Stomach smooth muscle (tissue), 2 donors: Measurements from ENCODE around the gene ATP8A1.

Experiments
- H3K27ac ChIP-seq: one replicate; pipeline ENCODE4 v1.7.0; 2013; ENCODE audit warnings: mild to moderate bottlenecking, low read length, inconsistent platforms
- H3K27me3 ChIP-seq, 2 donors: one replicate each; pipeline ENCODE4 v1.7.0; 2013; ENCODE audit warnings: low read length in 2 of 2; ENCODE audit not compliant: insufficient read depth in 2 of 2, control insufficient read depth in 1 of 2
- H3K36me3 ChIP-seq, 2 donors: one replicate each; pipeline ENCODE4 v1.7.0; 2013; ENCODE audit warnings: low read length in 2 of 2; ENCODE audit not compliant: control insufficient read depth in 2 of 2, insufficient read depth in 2 of 2
- H3K4me1 ChIP-seq: one replicate; pipeline ENCODE4 v1.7.0; 2013; ENCODE audit warnings: low read length; ENCODE audit not compliant: control insufficient read depth, insufficient read depth
- H3K4me3 ChIP-seq, 2 donors: one replicate each; pipeline ENCODE4 v1.7.0; 2013; ENCODE audit warnings: low read length in 2 of 2
- H3K9ac ChIP-seq, 2 donors: one replicate each; pipeline ENCODE4 v1.7.0; 2013; ENCODE audit warnings: low read length in 2 of 2, mild to moderate bottlenecking in 1 of 2
- H3K9me3 ChIP-seq, 2 donors: one replicate each; pipeline ENCODE4 v1.7.0; 2013; ENCODE audit warnings: low read length in 2 of 2; ENCODE audit not compliant: control insufficient read depth in 2 of 2
- donor health status: healthy.
- donor health status: Pancreatic carcinoma.

ATP8A1 gene

GRCh38 chr4:42573249-42573648 lies 83.7 kb downstream of the ATP8A1 start:
- Histone ChIP-seq H3K36me3 (no peaks in the 10 kb centered on the region), H3K27me3 (no peaks in the 10 kb centered on the region), H3K9me3 (no peaks in the 10 kb centered on the region), H3K9ac (no peak overlapping the region), H3K4me3 (no peak overlapping the region), H3K27ac (no peak overlapping the region), H3K4me1 (peaks cover 8% of the 10 kb centered on the region)

GRCh38 chr4:42570221-42570620 lies 86.7 kb downstream of the ATP8A1 start:
- Histone ChIP-seq H3K27me3 (no peaks in the 10 kb centered on the region), H3K27ac (no peak overlapping the region), H3K9ac (no peak overlapping the region), H3K4me3 (no peak overlapping the region), H3K4me1 (peaks cover 8% of the 10 kb centered on the region), H3K36me3 (no peaks in the 10 kb centered on the region), H3K9me3 (no peaks in the 10 kb centered on the region)

GRCh38 chr4:42568610-42569207 lies 88.2 kb downstream of the ATP8A1 start:
- H3K36me3 ChIP-seq: no peaks in the 10 kb centered on the region
- no peaks in the 10 kb centered on the region for H3K9me3 ChIP-seq
- H3K4me3 ChIP-seq: no peak overlapping the region
- no peaks in the 10 kb centered on the region for H3K27me3 ChIP-seq
- no peak overlapping the region for H3K9ac ChIP-seq
- no peak overlapping the region for H3K27ac ChIP-seq
- peaks cover 8% of the 10 kb centered on the region for H3K4me1 ChIP-seq

GRCh38 chr4:42566835-42567234 lies 90.1 kb downstream of the ATP8A1 start:
- H3K36me3 ChIP-seq: peaks cover 0 to 3% of the 10 kb centered on the region in 2 donors

GRCh38 chr4:42562016-42562415 lies 94.9 kb downstream of the ATP8A1 start:
- no peak overlapping the region for H3K4me3 ChIP-seq
- H3K36me3 ChIP-seq: peaks cover 0 to 5% of the 10 kb centered on the region in 2 donors
- H3K4me1 ChIP-seq: no peaks in the 10 kb centered on the region
- H3K27ac ChIP-seq: no peak overlapping the region
- no peaks in the 10 kb centered on the region for H3K9me3 ChIP-seq
- no peaks in the 10 kb centered on the region for H3K27me3 ChIP-seq
- H3K9ac ChIP-seq: no peak overlapping the region

More at GRCh38 chr4:42566835-42567234, 90.1 kb downstream of the ATP8A1 start:
- no peaks in the 10 kb centered on the region for H3K9me3 ChIP-seq
- H3K4me1 ChIP-seq: peaks cover 8% of the 10 kb centered on the region
- no peak overlapping the region for H3K27ac ChIP-seq
- H3K4me3 ChIP-seq: no peak overlapping the region
- no peaks in the 10 kb centered on the region for H3K27me3 ChIP-seq
- no peak overlapping the region for H3K9ac ChIP-seq

- Histone ChIP-seq H3K4me3 (no peak overlapping the region), H3K27ac (no peak overlapping the region), H3K36me3 (peaks cover 0 to 5% of the 10 kb centered on the region in 2 donors), H3K4me1 (no peaks in the 10 kb centered on the region), H3K27me3 (no peaks in the 10 kb centered on the region), H3K9ac (no peak overlapping the region), H3K9me3 (no peaks in the 10 kb centered on the region)
Measured at GRCh38 chr4:42561031-42561430, 95.9 kb downstream of the ATP8A1 start.

- H3K36me3 ChIP-seq: peaks cover 0 to 5% of the 10 kb centered on the region in 2 donors
- H3K4me3 ChIP-seq: no peak overlapping the region
- H3K27ac ChIP-seq: no peak overlapping the region
- no peaks in the 10 kb centered on the region for H3K9me3 ChIP-seq
- H3K27me3 ChIP-seq: no peaks in the 10 kb centered on the region
- no peaks in the 10 kb centered on the region for H3K4me1 ChIP-seq
- no peak overlapping the region for H3K9ac ChIP-seq
Measured at GRCh38 chr4:42560467-42560861, 96.4 kb downstream of the ATP8A1 start.

GRCh38 chr4:42558156-42558555 lies 98.7 kb downstream of the ATP8A1 start:
- Histone ChIP-seq H3K27me3 (no peaks in the 10 kb centered on the region), H3K36me3 (peaks cover 0 to 5% of the 10 kb centered on the region in 2 donors), H3K27ac (no peak overlapping the region), H3K4me1 (no peaks in the 10 kb centered on the region), H3K9ac (no peak overlapping the region), H3K4me3 (no peak overlapping the region), H3K9me3 (no peaks in the 10 kb centered on the region)

- H3K27ac ChIP-seq: no peak overlapping the region
- H3K9ac ChIP-seq: no peak overlapping the region
- no peak overlapping the region for H3K4me3 ChIP-seq
- no peaks in the 10 kb centered on the region for H3K36me3 ChIP-seq
- H3K27me3 ChIP-seq: no peaks in the 10 kb centered on the region
- H3K9me3 ChIP-seq: no peaks in the 10 kb centered on the region
- no peaks in the 10 kb centered on the region for H3K4me1 ChIP-seq
Measured at GRCh38 chr4:42555828-42556227, 101.1 kb downstream of the ATP8A1 start.

GRCh38 chr4:42554072-42554471 lies 102.8 kb downstream of the ATP8A1 start:
- no peak overlapping the region for H3K9ac ChIP-seq
- H3K36me3 ChIP-seq: no peaks in the 10 kb centered on the region

GRCh38 chr4:42549896-42550295 lies 107.0 kb downstream of the ATP8A1 start:
- Histone ChIP-seq H3K27me3 (no peaks in the 10 kb centered on the region), H3K4me1 (no peaks in the 10 kb centered on the region), H3K36me3 (no peaks in the 10 kb centered on the region), H3K27ac (no peak overlapping the region), H3K9ac (no peak overlapping the region), H3K9me3 (no peaks in the 10 kb centered on the region), H3K4me3 (no peak overlapping the region)

More at GRCh38 chr4:42554072-42554471, 102.8 kb downstream of the ATP8A1 start:
- Histone ChIP-seq H3K27ac (no peak overlapping the region), H3K9me3 (no peaks in the 10 kb centered on the region), H3K4me3 (no peak overlapping the region), H3K4me1 (no peaks in the 10 kb centered on the region), H3K27me3 (no peaks in the 10 kb centered on the region)
